ENCODE data around the gene CUTA. TPM values are rescaled to one million over a fixed set of nuclear protein-coding genes. Genes with fewer than 3 reads are reported as not detected.

Gene CUTA
- total RNA-seq, 2 experiments from 2014 or later: 190 to 198 TPM

- H3K4me3 Mint-ChIP-seq: no peak overlapping the region
- no peak for DNase-seq
- peaks cover 19% of the 10 kb centered on the region for H3K36me3 Mint-ChIP-seq
- no peaks in the 10 kb centered on the region for H3K27me3 Mint-ChIP-seq
- POLR2A ChIA-PET: no interaction called here
- intact Hi-C loops (cut with micrococcal nuclease): no loop called here
- H3K27ac Mint-ChIP-seq: no peak overlapping the region
- no peaks in the 10 kb centered on the region for H3K9me3 Mint-ChIP-seq
- H3K4me1 Mint-ChIP-seq (ENCODE audit: low read depth): peaks cover 29% of the 10 kb centered on the region
- CTCF ChIA-PET: interaction anchor here (1.1 kb wide), 1 partner anchor 173 kb away, joined by 3 read pairs; no protein-coding TSS in a partner anchor
Measured at GRCh38 chr6:33434961-33435360, 17.1 kb upstream of the CUTA start.

GRCh38 chr6:33433544-33434191 lies 15.8 kb upstream of the CUTA start:
- no peak overlapping the region for H3K4me3 Mint-ChIP-seq
- no peak for DNase-seq
- ChIA-PET POLR2A (no interaction called here), CTCF (no interaction called here)
- peaks cover 16% of the 10 kb centered on the region for H3K36me3 Mint-ChIP-seq
- H3K27ac Mint-ChIP-seq: no peak overlapping the region
- H3K4me1 Mint-ChIP-seq (ENCODE audit: low read depth): peaks cover 42% of the 10 kb centered on the region
- H3K27me3 Mint-ChIP-seq: no peaks in the 10 kb centered on the region
- intact Hi-C loops (cut with micrococcal nuclease): no loop called here
- H3K9me3 Mint-ChIP-seq: no peaks in the 10 kb centered on the region

DNA sequence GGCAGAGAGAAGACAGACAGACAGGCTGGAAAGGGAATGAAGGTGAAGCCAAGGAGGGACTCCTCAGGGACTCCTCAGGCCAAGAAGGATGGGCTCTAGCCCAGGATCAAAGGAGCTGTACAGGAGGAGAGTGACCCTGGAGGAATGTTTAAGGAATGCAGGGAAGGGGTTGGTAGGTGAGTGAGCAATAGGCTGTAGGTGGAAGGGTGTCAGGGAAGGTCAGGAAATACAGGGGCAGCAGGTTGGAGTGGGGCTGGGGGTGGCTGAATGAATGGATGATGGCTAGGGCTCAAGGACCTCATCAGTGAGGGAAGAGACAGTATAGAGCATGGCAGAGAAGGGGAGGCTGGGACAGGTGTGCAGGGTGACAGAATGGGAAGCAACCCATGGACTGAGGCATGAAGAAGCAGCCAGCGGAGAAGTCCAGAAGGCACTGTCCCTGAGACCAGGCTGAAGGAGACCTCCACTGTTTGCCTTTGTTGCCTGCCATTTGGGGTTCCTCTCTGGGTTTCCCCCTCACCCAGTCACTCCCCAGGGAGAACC lies 15.2 kb upstream of the CUTA start:
- H3K27ac Mint-ChIP-seq: no peak overlapping the region
- CTCF ChIA-PET: interaction anchor here (0.6 kb wide), 1 partner anchor 38 kb away, joined by 3 read pairs; no protein-coding TSS in a partner anchor
- H3K36me3 Mint-ChIP-seq: peaks cover 16% of the 10 kb centered on the region
- no peak for DNase-seq
- no peaks in the 10 kb centered on the region for H3K27me3 Mint-ChIP-seq
- POLR2A ChIA-PET: no interaction called here
- H3K4me1 Mint-ChIP-seq (ENCODE audit: low read depth): peaks cover 46% of the 10 kb centered on the region
- no peaks in the 10 kb centered on the region for H3K9me3 Mint-ChIP-seq
- intact Hi-C loops (cut with micrococcal nuclease): no loop called here
- H3K4me3 Mint-ChIP-seq: no peak overlapping the region

DNA sequence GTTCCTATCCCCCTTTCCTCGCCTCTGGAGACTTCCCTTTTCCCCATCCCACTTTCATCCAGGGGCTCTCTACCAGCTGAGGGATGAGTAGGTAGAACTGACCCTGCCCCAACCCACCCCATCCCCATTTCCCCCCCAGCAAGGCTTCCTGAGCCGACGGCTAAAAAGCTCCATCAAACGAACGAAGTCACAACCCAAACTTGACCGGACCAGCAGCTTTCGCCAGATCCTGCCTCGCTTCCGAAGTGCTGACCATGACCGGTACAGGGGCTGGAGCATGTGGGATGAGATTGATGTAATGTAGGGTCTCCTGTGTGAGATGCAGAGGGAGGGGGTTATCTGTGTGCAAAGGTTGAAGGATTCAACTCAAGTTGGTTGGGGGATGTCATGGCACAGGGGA lies 14.6 kb upstream of the CUTA start:
- Mint-ChIP-seq H3K4me1 (ENCODE audit: low read depth) (peaks cover 46% of the 10 kb centered on the region), H3K36me3 (peaks cover 16% of the 10 kb centered on the region), H3K9me3 (no peaks in the 10 kb centered on the region), H3K27me3 (no peaks in the 10 kb centered on the region), H3K27ac (no peak overlapping the region), H3K4me3 (no peak overlapping the region)
- ChIA-PET POLR2A (no interaction called here), CTCF (interaction anchor here (0.6 kb wide), 2 partner anchors 38 to 104 kb away, joined by 3 read pairs; no protein-coding TSS in a partner anchor)
- intact Hi-C loops (cut with micrococcal nuclease): no loop called here
- no peak for DNase-seq

DNA sequence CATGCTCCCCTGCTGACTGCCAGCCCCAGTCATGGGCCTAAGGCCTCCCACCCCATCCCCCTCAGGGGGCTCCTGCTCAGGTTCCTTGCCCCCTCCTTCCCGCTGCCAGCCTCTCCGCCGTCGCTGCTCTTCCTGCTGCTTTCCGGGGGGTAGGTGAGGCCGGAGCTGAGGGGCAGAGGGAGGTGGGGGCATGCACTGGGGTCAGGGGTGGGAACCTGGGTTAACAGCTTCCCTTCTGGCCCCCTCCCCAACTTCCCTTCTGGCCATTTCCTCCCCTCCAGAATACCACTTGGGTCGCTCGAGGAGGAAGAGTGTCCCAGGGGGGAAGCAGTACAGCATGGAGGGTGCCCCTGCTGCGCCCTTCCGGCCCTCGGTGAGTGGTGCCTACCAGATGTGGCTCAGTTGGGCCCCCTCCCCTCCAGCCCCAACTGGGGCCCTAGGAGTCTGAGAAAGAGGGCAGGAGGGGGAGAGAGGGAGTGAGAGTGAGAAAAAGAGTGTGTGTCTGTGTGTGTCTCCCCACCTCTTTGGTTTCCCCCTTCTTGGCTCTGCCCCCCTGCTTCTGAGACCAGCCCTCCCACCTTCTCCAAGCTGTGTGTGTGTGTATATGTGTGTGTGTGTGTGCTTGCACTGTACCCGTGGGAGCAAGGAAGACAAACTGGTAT lies 14.1 kb upstream of the CUTA start:
- H3K36me3 Mint-ChIP-seq: peaks cover 13% of the 10 kb centered on the region
- ChIA-PET POLR2A (no interaction called here), CTCF (interaction anchor here (0.6 kb wide), 2 partner anchors 39 to 105 kb away, joined by 3 read pairs; no protein-coding TSS in a partner anchor)
- intact Hi-C loops (cut with micrococcal nuclease): loop anchor here (2.0 kb wide), 1 partner anchor 23 kb away; the partner anchor contains the start of gene ZBTB9
- H3K4me1 Mint-ChIP-seq (ENCODE audit: low read depth): peaks cover 51% of the 10 kb centered on the region
- no peak overlapping the region for H3K4me3 Mint-ChIP-seq
- H3K27me3 Mint-ChIP-seq: no peaks in the 10 kb centered on the region
- DNase-seq: no peak
- H3K27ac Mint-ChIP-seq: no peak overlapping the region
- H3K9me3 Mint-ChIP-seq: no peaks in the 10 kb centered on the region

- Mint-ChIP-seq H3K4me1 (ENCODE audit: low read depth) (peaks cover 52% of the 10 kb centered on the region), H3K27ac (peak overlapping the region; percentile 87), H3K27me3 (no peaks in the 10 kb centered on the region), H3K36me3 (peaks cover 11% of the 10 kb centered on the region), H3K9me3 (no peaks in the 10 kb centered on the region), H3K4me3 (peak overlapping the region; percentile 26)
- peak; percentile 88 for DNase-seq
- POLR2A ChIA-PET: interaction anchor here (1.0 to 2.9 kb wide), 2 partner anchors 23 to 154 kb away, joined by 3 to 13 read pairs; partner anchors contain the start of genes B3GALT4 and ZBTB9
- intact Hi-C loops (cut with micrococcal nuclease): loop anchor here (2.0 kb wide), 1 partner anchor 24 kb away; the partner anchor contains the start of gene ZBTB9
- CTCF ChIA-PET: interaction anchor here (0.8 to 2.7 kb wide), 6 partner anchors 9 to 176 kb away, joined by 3 to 10 read pairs (median 6); partner anchors contain the start of genes BAK1, CUTA and ZBTB9
Measured at GRCh38 chr6:33430991-33431879, 13.3 kb upstream of the CUTA start.

GRCh38 chr6:33430334-33430733 lies 12.4 kb upstream of the CUTA start:
- intact Hi-C loops (cut with micrococcal nuclease): loop anchor here (2.0 kb wide), 1 partner anchor 24 kb away; the partner anchor contains the start of gene ZBTB9
- H3K9me3 Mint-ChIP-seq: no peaks in the 10 kb centered on the region
- CTCF ChIA-PET: interaction anchor here (1.1 to 2.7 kb wide), 4 partner anchors 12 to 150 kb away, joined by 5 to 10 read pairs (median 6); partner anchors contain the start of genes BAK1, CUTA and ZBTB9
- H3K27me3 Mint-ChIP-seq: no peaks in the 10 kb centered on the region
- DNase-seq: no peak
- H3K27ac Mint-ChIP-seq: peak overlapping the region; percentile 87
- H3K4me3 Mint-ChIP-seq: peak overlapping the region; percentile 37
- POLR2A ChIA-PET: interaction anchor here (1.0 to 2.9 kb wide), 2 partner anchors 24 to 153 kb away, joined by 3 to 13 read pairs; partner anchors contain the start of genes B3GALT4 and ZBTB9
- H3K4me1 Mint-ChIP-seq (ENCODE audit: low read depth): peaks cover 54% of the 10 kb centered on the region
- peaks cover 5% of the 10 kb centered on the region for H3K36me3 Mint-ChIP-seq

DNA sequence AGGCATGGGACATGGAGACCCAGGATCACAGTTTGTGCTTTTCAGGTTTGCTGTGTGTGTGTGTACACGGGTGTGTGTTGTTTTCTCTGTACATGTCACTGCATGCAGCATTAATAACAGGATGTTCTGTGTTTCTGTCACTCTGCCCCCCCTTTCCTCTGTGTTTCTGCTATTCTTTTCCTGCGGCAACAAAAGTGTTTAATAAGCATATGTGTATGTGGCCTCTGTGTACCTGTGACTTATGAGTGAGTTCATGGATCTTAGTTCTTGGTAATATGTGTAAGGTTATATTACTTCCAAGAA lies 11.8 kb upstream of the CUTA start:
- no peaks in the 10 kb centered on the region for H3K9me3 Mint-ChIP-seq
- H3K27ac Mint-ChIP-seq: peak overlapping the region; percentile 87
- H3K27me3 Mint-ChIP-seq: no peaks in the 10 kb centered on the region
- peak; percentile 26 for DNase-seq
- H3K4me1 Mint-ChIP-seq (ENCODE audit: low read depth): peaks cover 60% of the 10 kb centered on the region
- peaks cover 3% of the 10 kb centered on the region for H3K36me3 Mint-ChIP-seq
- peak overlapping the region; percentile 82 for H3K4me3 Mint-ChIP-seq
- intact Hi-C loops (cut with micrococcal nuclease): loop anchor here (2.0 kb wide), 1 partner anchor 25 kb away; the partner anchor contains the start of gene ZBTB9
- ChIA-PET POLR2A (interaction anchor here (1.1 to 2.9 kb wide), 2 partner anchors 11 to 25 kb away, joined by 5 to 13 read pairs; partner anchors contain the start of gene ZBTB9), CTCF (interaction anchor here (1.1 to 2.7 kb wide), 5 partner anchors 11 to 141 kb away, joined by 3 to 9 read pairs (median 6); partner anchors contain the start of genes CUTA and ZBTB9)

DNA sequence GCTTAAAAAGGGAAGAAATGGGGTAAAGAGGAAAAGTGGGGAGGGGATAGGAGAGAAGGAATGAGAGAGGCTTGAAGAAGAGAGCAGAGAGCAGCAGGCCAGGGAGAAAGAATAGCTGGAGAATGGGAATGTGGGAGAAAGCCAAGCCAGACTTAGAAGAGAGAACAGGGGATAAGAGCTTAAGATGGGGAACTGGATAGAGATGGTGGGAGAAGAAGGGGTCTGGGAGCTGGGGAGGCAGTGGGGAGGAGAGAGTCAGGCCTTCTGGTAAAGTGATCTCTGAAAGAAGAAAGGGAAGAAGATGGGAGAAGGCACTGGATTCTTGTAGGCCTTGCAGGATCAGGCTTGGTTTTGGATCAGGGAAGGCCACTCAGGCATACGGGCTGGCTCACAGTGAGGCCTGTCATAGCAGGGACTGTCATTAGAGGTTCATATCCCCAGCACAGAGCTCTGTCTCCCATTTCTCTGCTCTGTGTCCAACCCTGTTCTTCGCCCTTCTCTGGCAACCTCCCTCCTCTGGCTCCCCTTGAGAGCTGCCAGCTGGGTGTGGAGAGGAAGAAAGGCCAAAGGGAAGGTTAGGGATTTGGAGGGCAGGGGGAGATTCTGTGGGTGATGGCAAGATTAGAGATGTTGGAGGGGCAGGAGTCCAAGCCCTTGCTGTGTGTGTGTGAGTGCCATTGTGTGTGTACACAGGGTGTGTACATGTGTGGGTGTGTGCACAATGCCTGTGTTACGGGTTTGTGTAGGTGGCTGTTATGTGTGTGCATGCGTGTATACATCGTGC lies 11.3 kb upstream of the CUTA start:
- Mint-ChIP-seq H3K36me3 (peaks cover 7% of the 10 kb centered on the region), H3K4me3 (peak overlapping the region; percentile 82), H3K4me1 (ENCODE audit: low read depth) (peaks cover 66% of the 10 kb centered on the region), H3K9me3 (no peaks in the 10 kb centered on the region), H3K27me3 (no peaks in the 10 kb centered on the region), H3K27ac (peak overlapping the region; percentile 87)
- ChIA-PET CTCF (interaction anchor here (0.6 to 2.7 kb wide), 7 partner anchors 11 to 153 kb away, joined by 3 to 9 read pairs (median 3); partner anchors contain the start of genes CUTA and ZBTB9), POLR2A (interaction anchor here (0.7 to 2.9 kb wide), 6 partner anchors 10 to 576 kb away, joined by 3 to 13 read pairs (median 4); partner anchors contain the start of genes KIFC1, TAP1 and ZBTB9)
- DNase-seq: no peak
- intact Hi-C loops (cut with micrococcal nuclease): no loop called here

DNA sequence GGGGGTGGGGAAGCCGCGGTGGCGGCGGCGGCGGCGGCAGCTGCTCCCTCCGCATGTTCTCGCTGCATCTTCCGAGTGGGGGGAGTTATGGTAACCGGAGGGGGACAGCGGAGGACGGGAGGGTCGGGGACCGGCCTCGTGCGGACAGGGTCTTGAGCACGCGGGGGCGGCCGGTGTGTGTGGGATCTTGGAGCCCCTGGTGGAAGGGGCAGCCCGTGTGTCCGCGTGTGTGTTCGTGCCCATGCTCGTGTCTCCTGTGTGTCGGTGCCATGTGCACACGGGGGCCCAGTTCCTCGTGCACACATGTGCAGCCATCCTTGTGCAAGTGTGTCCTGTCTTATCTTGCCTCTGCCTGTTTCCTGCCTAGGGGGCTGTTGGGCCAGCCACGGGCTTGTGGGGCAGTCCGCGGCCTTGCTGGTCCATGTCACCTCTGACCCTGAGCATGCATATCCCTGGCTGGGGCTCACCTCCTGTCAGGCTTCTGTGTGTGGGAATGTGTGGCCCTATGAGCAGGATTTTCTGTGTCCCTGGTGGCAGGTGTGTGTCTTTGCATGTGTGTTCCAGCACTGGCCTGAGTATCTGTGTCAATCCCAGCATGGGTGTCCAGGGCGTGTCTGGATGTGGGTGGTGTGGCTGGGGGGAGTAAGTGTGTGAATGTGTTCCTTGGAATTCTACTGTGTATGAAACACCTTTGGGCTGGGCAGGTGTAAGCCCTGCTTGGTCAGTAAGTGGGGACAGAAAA lies 10.5 kb upstream of the CUTA start:
- Mint-ChIP-seq H3K36me3 (peaks cover 9% of the 10 kb centered on the region), H3K27ac (peak overlapping the region; percentile 87), H3K4me1 (ENCODE audit: low read depth) (peaks cover 68% of the 10 kb centered on the region), H3K27me3 (no peaks in the 10 kb centered on the region), H3K9me3 (no peaks in the 10 kb centered on the region), H3K4me3 (peak overlapping the region; percentile 82)
- intact Hi-C loops (cut with micrococcal nuclease): no loop called here
- CTCF ChIA-PET: interaction anchor here (0.9 to 2.7 kb wide), 5 partner anchors 10 to 38 kb away, joined by 3 to 9 read pairs (median 4); partner anchors contain the start of genes CUTA and ZBTB9
- POLR2A ChIA-PET: interaction anchor here (0.7 to 2.9 kb wide), 6 partner anchors 9 to 575 kb away, joined by 3 to 13 read pairs (median 4); partner anchors contain the start of genes KIFC1, TAP1 and ZBTB9
- DNase-seq: peak; percentile 57

All from activated CD4-positive, alpha-beta memory T cell treated with anti-CD3 and anti-CD28 coated beads for 36 hours (primary cell).